D341Med (cell line): ENCODE results near the gene ARHGEF19.

ENCODE experiments used
- DNase-seq: peaks from one replicate; pipeline ENCODE4 v3.0.0; 2012; ENCODE audit warnings: low spot score

Gene ARHGEF19

DNA sequence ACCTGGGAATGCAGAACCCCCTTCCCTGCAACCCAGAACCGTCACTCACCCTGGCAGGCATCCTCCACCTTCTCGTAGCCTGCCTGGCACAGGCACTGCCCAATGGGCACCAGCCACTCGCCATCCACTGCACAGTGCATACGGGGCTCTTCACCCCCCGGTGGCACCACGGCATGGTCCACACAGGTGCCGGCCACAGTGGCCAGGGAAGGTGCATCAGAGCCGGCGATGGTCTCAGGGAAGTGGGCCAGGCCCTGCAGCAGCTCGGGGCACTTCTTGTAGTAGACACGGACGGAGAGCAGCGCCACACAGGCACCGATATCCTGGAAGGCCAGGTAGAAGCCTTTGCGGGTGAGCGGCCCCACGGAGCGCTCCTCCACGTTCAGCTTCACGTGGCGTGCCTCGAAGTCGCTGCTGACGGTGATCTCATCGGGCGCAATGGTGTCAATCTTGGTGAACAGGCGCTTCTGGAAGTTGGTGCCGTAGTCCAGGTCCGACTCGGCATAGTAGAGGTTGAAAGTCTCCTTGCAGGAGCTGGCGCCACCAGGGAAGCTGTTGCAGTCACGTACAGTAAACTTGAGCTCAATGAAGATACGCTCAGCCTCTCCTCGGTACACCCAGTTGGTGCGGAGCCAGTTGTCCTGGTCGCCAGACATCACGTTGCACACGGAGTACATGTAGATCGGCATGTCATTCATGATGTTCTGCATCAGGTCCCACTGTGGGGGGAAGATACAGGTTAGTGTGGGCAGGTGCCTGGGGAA lies 63.9 kb downstream of the ARHGEF19 start:
- no peak for DNase-seq
